ENCODE measurements around the gene CIB4.

- TF ChIP-seq CTCF (IDR thresholded peaks at IDR 0.05) = no peak
- TF ChIP-seq EP300 (IDR thresholded peaks at IDR 0.05) = no peak
- TF ChIP-seq POLR2A (IDR thresholded peaks at IDR 0.05) = no peak
These were observed 4.2 kb downstream of the CIB4 start for GRCh38 chr2:26636935-26637334.

All from ovary (tissue), 3 donors.